Mucosa of descending colon (tissue), 3 donors: ENCODE measurements around the gene LAMTOR2. TPM values are rescaled to one million over a fixed set of nuclear protein-coding genes. Genes with fewer than 3 reads are reported as not detected.

Experiments used
- ATAC-seq: fragments of 200-7000 bp; cut with Tn5 transposase; one replicate; pipeline ENCODE4 v1.9.1; 2020; ENCODE audit warnings: mild to moderate bottlenecking, moderate library complexity
- DNase-seq, 3 donors: peaks; one replicate each; pipeline ENCODE4 v3.0.0-alpha.2; 2020
- H3K36me3 ChIP-seq: fragments of 200-600 bp; one replicate; pipeline ENCODE4 v1.8.0; 2021; ENCODE audit warnings: low read depth, mild to moderate bottlenecking
- H3K4me1 ChIP-seq: fragments of 200-600 bp; one replicate; pipeline ENCODE4 v1.8.0; 2021; ENCODE audit warnings: low read depth, mild to moderate bottlenecking
- H3K4me3 ChIP-seq: fragments of 200-600 bp; one replicate; pipeline ENCODE4 v1.8.0; 2021; ENCODE audit warnings: mild to moderate bottlenecking
- H3K9me3 ChIP-seq: fragments of 200-600 bp; one replicate; pipeline ENCODE4 v1.8.0; 2021; ENCODE audit warnings: mild to moderate bottlenecking
- CTCF ChIP-seq: fragments of 200-600 bp; IDR thresholded peaks from one replicate; pipeline ENCODE4 v1.8.0; 2022; ENCODE audit warnings: antibody characterized with exemption, mild to moderate bottlenecking
- intact Hi-C, 2 donors: fragments of 100-400 bp; cut with DNase I in 1 of 2; cut with micrococcal nuclease in 1 of 2; formaldehyde crosslinking; loops; one replicate each; pipeline versions ENCODE4 v1.11.0 to v1.11.1; 2022; cut with DNase I, micrococcal nuclease
- total RNA-seq, 3 donors: library from RNA; stranded (reverse); fragmentation: NEBNext Ultra II Directional in 2 of 3; extraction: Animal tissue kit (Norgen Biotek cat#: 25700) in 2 of 3; gene quantifications; one replicate each; pipeline versions ENCODE4 v1.2.1 to v1.2.4, GENCODE V29; 2021 to 2023
- donor health status: DM: no; HTN: no; CAD: no; lungs with moderate emphysema.
- donor health status: DM: no; HTN: no; CAD: no.
- donor health status: DM: no; HTN: yes; CAD: no.

Gene LAMTOR2
- total RNA-seq, 3 donors from 2014 or later, result 49.8 to 73.4 (median 60.7) TPM

GRCh38 chr1:156104861-156105832 is 50.6 kb downstream of the LAMTOR2 start:
- TF ChIP-seq CTCF, result no peak
- H3K4me3 ChIP-seq, result no peak overlapping the region
- intact Hi-C loops, result no loop called here
- H3K36me3 ChIP-seq, result no peaks in the 10 kb centered on the region
- peak; percentile 28 to 71 (median 45) for DNase-seq
- peaks cover 59% of the 10 kb centered on the region for H3K4me1 ChIP-seq
- H3K9me3 ChIP-seq, result no peaks in the 10 kb centered on the region
- ATAC-seq, result no peak

GRCh38 chr1:156106624-156107488 is 52.3 kb downstream of the LAMTOR2 start:
- ATAC-seq (peak; percentile 1), DNase-seq (peak in 2 of 3 donors; percentile 25 to 45)
- no peak overlapping the region for H3K4me3 ChIP-seq
- no peaks in the 10 kb centered on the region for H3K9me3 ChIP-seq
- H3K4me1 ChIP-seq, result peaks cover 43% of the 10 kb centered on the region
- intact Hi-C loops, result no loop called here
- TF ChIP-seq CTCF, result no peak
- no peaks in the 10 kb centered on the region for H3K36me3 ChIP-seq

GRCh38 chr1:156108057-156108456 is 53.5 kb downstream of the LAMTOR2 start:
- Histone ChIP-seq H3K36me3 (no peaks in the 10 kb centered on the region), H3K4me3 (no peak overlapping the region), H3K9me3 (no peaks in the 10 kb centered on the region), H3K4me1 (peaks cover 34% of the 10 kb centered on the region)
- no peak for TF ChIP-seq CTCF
- no peak for ATAC-seq
- no peak for DNase-seq
- intact Hi-C loops, result no loop called here

Other genes starting within 250 kb of the LAMTOR2 start
- gene GON4L, start 197.6 kb upstream of the LAMTOR2 start, total RNA-seq, result 10 to 100 TPM; 38.7 to 63.0 (median 54.3) TPM
- gene SYT11, start 195.2 kb upstream of the LAMTOR2 start, total RNA-seq, result 10 to 100 TPM in 1 of 3 donors, 1 to 10 TPM in 2; 1.6 to 18.4 (median 3.2) TPM
- 10 to 100 TPM; 21.8 to 29.7 (median 23.5) TPM for gene RIT1, start 143.4 kb upstream of the LAMTOR2 start, total RNA-seq
- 10 to 100 TPM; 52.9 to 59.5 (median 58.6) TPM for gene KHDC4, start 120.4 kb upstream of the LAMTOR2 start, total RNA-seq
- 1 to 10 TPM; 1.2 to 4.2 (median 3.3) TPM for gene RXFP4, start 113.1 kb upstream of the LAMTOR2 start, total RNA-seq
- 100 to 1,000 TPM in 1 of 3 donors, 10 to 100 TPM in 2; 79.7 to 132 (median 90.5) TPM for gene ARHGEF2, start 76.2 kb upstream of the LAMTOR2 start, total RNA-seq
- 100 to 1,000 TPM; 144 to 203 (median 164) TPM for gene SSR2, start 33.8 kb upstream of the LAMTOR2 start, total RNA-seq
- 10 to 100 TPM; 23.7 to 36.9 (median 23.9) TPM for gene UBQLN4, start 984 bp upstream of the LAMTOR2 start, total RNA-seq
- gene RAB25, start 6.4 kb downstream of the LAMTOR2 start, total RNA-seq, result 100 to 1,000 TPM in 2 of 3 donors, 10 to 100 TPM in 1; 85.1 to 242 (median 158) TPM
- gene MEX3A, start 27.7 kb downstream of the LAMTOR2 start, total RNA-seq, result 1 to 10 TPM in 1 of 3 donors, under 1 TPM in 2; 0.32 to 2.5 (median 0.66) TPM
- 100 to 1,000 TPM; 263 to 334 (median 308) TPM for gene LMNA, start 59.9 kb downstream of the LAMTOR2 start, total RNA-seq
- 1 to 10 TPM; 2.1 to 7.6 (median 5.5) TPM for gene SEMA4A, start 98.8 kb downstream of the LAMTOR2 start, total RNA-seq
- 10 to 100 TPM; 19.8 to 31.1 (median 24.8) TPM for gene SLC25A44, start 139.3 kb downstream of the LAMTOR2 start, total RNA-seq
- 10 to 100 TPM; 38.1 to 46.8 (median 43.6) TPM for gene PMF1, start 158.2 kb downstream of the LAMTOR2 start, total RNA-seq
- 1 to 10 TPM; 1.4 to 4.6 (median 2.4) TPM for gene BGLAP, start 187.4 kb downstream of the LAMTOR2 start, total RNA-seq
- gene PAQR6, start 193.3 kb downstream of the LAMTOR2 start, total RNA-seq, result 1 to 10 TPM; 1.5 to 6.2 (median 1.9) TPM
- gene SMG5, start 228.0 kb downstream of the LAMTOR2 start, total RNA-seq, result 10 to 100 TPM; 72.9 to 89.5 (median 81.1) TPM
- gene TMEM79, start 229.5 kb downstream of the LAMTOR2 start, total RNA-seq, result 1 to 10 TPM; 3.9 to 6.0 (median 4.1) TPM
- 10 to 100 TPM; 33.0 to 50.1 (median 35.3) TPM for gene GLMP, start 240.9 kb downstream of the LAMTOR2 start, total RNA-seq
- gene VHLL, start 244.5 kb downstream of the LAMTOR2 start, total RNA-seq, result not detected